MM.1S (cell line): ENCODE data around the gene KIAA1549.

Experiments
- EZH2 ChIP-seq: fragments of 300-600 bp; sonication (generic); optimal IDR thresholded peaks from 2 replicates; pipeline ENCODE3; 2017; ENCODE audit warnings: low read depth, mild to moderate bottlenecking, antibody characterized with exemption, low read length, mixed read lengths
- EZH2phosphoT487 ChIP-seq: fragments of 300-600 bp; sonication (generic); IDR thresholded peaks from 2 replicates; pipeline ENCODE4 v1.6.1; 2018; ENCODE audit warnings: antibody characterized with exemption, low read length
- TF ChIP-seq, protein P1 (sequence below): fragments of 300-600 bp; sonication (generic); IDR thresholded peaks from 2 replicates; pipeline ENCODE4 v1.5.1; 2016; ENCODE audit warnings: antibody characterized with exemption, low read length, mixed read lengths

GRCh38 chr7:138868711-138869110, 112.5 kb downstream of the KIAA1549 start:
- TF ChIP-seq, protein P1, sequence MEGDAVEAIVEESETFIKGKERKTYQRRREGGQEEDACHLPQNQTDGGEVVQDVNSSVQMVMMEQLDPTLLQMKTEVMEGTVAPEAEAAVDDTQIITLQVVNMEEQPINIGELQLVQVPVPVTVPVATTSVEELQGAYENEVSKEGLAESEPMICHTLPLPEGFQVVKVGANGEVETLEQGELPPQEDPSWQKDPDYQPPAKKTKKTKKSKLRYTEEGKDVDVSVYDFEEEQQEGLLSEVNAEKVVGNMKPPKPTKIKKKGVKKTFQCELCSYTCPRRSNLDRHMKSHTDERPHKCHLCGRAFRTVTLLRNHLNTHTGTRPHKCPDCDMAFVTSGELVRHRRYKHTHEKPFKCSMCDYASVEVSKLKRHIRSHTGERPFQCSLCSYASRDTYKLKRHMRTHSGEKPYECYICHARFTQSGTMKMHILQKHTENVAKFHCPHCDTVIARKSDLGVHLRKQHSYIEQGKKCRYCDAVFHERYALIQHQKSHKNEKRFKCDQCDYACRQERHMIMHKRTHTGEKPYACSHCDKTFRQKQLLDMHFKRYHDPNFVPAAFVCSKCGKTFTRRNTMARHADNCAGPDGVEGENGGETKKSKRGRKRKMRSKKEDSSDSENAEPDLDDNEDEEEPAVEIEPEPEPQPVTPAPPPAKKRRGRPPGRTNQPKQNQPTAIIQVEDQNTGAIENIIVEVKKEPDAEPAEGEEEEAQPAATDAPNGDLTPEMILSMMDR = no peak
- TF ChIP-seq EZH2phosphoT487 (no peak), EZH2 (no peak)
